HuH-7.5 (cell line): ENCODE data around the gene TMEM59.
"Not testable (repeated sequence)": the region's sequence is repeated elsewhere in the genome, so short reads cannot be mapped to it uniquely, and the experiment has no call there.

Experiments used
- DNase-seq: peaks from one replicate; pipeline ENCODE4 v3.0.0; 2011; ENCODE audit warnings: low spot score

TMEM59 gene

DNA sequence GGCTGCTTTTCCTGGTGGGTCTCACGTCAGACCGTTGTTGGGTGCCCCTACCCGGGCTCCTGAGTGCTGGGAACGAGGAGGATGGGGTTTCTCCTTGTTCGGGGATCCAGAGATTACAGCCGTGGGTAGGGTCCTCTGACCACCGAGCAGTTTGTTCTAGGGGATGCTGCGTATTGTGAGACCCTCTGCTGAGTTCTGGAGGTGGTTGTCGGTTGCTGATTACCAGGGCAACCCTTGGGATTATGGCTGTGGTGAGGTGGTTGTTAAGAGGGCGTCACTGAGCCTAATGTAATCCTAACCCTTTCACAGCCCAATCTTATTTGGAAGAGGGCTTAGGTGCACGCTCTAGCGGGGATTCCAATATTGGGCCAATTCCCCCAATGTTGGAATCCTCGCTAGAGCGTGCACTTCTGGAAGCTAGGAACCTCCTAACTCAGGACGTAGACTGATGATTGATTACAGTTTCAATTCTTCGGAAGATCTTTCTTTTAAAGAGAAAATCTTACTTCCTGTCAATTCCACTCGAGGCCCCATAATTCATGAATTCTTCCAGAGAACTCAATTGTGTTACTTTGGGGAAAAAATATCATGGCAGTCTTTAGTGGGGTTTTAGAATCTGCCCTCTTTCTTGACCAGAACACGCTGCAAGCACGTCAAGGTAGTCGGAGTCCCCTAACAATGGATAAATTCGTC is 887 bp upstream of the TMEM59 start:
- no peak for DNase-seq

DNA sequence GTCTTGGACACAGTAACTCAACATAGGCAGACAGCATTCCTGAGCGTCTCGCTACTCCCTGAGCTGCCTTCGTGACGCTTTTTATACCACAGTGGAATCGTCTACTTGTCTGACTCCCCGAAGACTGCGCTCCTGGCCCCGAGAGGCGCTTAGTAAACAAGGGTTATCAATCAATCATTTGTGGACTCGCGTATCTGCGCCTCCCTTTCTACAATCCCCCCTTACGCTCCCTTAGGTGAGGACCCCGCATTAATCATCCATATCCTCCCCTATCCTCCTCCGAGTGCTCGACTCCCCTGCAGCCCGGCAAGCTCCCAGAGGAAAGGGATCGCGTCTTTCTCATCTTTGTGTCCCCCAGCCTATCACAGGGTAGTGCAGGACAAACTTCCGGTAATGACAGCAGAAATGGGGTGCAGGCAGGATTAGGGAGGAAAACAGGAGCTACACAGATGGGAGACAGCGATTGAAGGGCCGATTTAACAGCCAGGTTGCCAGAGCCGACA is 522 bp downstream of the TMEM59 start:
- no peak for DNase-seq

DNA sequence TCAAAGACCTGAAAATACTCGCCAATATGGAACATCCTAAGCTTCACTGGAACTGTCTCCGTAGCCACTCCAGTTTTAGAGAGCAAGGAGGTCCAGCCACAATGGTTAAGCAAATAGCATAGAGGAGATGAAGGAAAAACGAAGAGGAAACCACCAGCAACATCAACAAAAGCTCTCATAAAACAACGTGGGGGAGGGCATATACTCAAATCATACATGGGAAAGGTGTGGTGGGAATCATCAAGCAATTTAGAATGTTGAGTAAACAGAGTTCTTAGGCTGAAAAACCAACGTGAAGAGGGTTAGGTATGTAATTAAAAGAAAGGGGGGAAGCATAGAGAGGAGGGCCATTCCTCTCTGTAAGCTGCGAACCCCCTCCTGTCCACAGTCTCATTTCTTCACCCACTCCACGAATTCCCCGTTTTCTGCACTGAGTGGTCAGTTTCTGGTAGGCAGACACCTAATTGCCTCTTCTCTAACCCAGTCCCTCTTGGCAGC is 1.0 kb downstream of the TMEM59 start:
- DNase-seq = no peak

DNA sequence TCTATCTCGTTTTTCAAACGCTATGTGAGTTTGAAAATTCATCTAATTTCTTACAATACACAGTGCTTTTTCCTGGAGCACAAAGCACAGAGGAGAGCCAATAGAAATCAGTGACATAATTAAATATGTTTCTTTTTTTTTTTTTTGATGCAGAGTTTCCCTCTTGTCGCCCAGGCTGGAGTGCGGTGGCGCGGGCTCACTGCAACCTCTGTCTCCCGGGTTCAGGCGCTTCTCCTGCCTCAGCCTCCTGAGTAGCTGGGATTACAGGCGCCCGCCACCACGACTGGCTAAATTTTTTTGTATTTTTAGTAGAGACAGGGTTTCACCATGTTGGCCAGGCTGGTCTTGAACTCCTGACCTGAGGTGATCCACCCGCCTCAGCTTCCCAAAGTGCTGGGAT is 2.6 kb downstream of the TMEM59 start:
- DNase-seq = not testable (repeated sequence)

DNA sequence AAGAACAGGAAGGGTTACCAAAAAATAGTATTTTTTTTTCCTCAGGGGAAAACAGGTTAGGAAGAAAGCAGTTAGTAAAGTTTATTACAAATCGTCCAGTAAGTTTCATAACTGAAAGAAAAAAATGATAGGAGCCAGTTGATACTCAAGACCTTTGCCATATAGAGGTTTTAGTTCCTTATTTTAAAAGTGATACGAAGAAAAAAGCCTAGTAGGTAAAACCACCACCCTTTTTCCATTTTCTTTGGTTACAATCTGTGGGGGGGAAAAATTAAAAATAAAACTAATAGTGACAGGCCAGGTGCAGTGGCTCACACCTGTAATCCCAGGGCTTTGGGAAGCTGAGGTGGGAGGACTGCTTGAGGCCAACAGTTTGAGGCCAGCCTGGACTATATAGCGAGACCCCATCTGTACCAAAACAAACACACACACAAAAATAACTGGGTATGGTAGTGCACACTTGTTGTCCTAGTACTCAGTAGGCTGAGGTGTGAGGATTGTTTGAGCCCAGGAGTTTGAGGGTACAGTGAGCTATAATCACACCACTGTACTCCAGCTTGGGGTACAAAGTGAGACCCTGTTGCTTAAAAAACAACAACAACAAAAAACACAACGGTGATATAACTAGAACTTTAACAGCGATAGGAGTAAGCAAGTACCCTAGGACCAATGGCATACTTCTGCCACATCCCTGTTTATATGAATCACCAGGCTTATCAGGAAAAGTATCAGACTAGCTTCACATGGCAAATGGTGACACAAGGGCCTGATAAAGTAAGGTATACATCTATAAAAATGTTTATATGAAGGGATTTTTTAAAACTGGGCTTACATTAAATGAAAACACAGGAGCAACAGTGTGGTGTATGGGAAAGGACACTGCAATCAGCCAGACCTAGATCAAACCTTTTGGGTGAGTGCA is 5.4 kb downstream of the TMEM59 start:
- no peak for DNase-seq

DNA sequence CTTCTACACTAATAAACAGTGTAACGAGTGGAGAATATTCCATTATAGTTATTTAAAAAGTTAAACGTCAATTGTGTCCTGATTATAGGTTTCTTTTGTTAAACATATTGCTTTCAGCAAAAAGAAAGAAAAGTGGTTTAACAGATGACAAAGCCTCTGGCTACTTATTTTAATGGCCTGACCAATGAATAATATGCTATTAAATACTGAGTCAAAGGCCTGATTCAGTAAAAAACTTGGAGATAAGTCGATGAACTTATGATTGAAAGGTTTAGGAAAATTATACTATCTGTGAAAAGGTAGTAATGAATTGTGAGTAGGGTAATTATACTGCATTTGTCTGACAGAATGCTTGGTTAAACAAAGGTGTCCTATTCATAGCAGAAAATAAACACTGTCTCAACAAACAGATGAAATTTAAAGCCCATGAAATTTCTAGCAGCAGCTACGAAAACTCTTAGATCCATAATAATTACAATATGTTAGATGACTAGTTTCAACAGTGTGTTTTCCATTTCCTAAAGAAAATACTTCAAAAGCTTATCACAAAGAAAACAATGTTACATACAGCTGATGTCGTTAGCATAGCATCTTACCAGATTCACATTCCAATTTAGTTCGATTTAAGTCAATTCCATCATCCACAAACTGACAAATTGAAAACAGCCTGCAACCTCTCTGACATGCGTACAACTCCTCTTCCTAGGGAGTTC is 6.2 kb downstream of the TMEM59 start:
- no peak for DNase-seq

DNA sequence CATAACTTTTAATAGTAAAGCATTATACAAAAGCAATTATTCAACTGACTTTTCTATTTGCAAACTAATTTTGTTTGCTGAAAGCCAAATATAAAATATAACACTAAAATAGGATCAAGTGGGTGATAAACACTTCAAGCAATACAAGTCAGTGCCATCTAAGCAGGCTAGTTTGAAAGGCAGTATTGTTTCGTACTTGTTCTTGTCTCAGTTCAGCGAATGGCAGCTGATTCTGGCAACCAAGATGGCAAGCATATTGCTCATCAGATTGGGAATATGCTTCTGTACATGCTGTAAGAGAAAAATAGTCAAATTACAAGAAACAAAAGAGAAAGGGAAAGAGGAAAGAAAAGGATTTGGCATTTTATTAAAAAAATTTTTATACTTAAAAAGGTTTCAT is 7.5 kb downstream of the TMEM59 start:
- no peak for DNase-seq

DNA sequence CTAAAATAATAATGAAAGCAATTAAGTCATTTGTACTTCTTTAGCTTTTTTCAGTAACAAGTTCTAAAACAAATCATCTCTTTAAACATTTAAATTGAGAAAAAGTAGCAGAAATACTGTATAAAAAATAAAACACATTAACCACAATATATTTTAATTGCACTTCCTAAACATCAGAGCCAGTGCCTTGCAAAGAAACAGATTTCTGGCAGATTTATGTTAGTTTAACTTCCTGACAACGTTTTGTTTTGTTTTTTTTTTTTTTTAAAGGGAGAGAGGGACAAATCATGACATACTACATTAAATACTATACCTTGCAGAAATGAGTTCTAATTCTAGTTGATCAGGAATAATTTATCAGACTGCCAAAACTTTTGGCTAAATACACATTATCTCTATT is 11.2 kb downstream of the TMEM59 start:
- DNase-seq = no peak

DNA sequence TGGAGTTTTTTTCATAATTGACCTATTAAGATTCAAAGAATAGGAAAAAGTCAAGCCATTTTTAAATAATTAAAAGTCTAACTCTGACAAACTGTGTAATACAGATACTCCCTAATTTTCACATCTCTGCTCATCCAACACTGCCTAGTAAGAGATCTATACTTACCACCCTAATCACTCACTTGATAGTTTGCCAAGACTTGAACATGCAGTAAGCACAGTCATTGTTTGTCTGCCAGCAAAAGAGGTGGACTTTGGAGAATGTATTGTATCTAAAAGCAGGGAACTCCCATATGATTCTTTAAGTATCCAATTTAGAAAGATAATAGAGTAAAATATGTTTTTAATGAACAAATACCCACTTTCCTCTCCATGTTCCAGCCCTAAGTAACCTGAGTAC is 15.5 kb downstream of the TMEM59 start:
- no peak for DNase-seq

DNA sequence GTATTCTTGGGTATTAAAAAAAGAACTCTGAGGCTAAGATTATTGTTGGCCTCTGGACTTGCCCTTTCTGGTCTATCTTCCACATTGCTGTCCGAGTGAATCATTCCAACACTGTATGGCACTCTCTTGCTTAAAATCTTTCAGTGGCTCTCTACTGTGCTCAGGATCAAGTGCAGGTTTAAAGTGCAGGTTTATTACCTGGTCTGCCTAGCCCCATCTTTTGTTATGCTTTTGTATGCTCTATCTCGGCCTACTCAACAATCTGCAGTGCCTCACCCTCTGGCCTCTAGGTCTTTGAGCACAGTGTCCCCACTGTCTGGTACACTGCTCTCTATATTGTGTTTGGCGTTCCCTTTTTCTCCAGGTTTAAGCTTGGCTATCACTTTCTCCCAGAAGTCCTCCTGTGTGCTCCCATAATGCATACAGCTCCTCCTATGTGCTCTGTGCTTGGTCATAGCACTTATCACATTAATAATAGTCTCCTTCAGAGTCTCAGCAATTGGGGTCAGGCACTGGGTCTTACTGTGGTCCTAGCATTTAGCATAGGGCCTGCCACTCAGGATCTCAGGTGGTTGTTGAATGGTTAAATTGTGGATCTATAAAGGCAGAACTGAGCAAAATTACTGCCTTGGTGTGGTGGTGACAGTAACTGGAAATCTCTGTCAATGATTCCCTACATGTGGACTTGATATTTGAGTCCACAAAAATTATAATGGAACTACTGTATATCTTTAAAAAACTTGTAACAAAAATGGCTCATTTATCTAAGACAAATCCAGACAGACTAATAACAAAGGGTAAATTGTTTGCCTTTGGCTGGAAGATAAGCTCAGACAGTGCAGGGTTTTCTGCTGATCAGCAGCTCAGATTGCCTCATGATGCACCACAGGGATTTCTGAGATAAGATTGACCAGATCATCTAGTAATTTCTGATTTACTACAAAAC is 24.4 kb downstream of the TMEM59 start:
- no peak for DNase-seq

DNA sequence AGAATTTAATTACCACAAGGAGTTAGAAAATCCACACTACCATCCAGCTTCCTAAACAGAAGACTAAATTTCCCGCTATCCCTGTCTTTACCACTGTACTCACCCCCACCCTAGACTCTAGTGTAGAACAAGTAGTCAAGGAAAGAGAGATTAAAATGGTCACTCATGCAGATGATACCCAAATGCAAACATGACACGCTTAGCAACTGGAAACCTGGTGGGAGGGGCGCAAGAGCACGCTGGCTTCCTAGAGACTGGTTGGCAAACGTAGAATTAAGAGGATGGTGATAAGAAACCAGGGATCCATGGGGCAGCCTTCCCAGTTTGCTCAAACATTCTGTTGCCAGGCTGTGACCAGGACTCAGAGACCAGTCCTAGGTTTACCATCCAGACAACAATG is 25.2 kb downstream of the TMEM59 start:
- no peak for DNase-seq

DNA sequence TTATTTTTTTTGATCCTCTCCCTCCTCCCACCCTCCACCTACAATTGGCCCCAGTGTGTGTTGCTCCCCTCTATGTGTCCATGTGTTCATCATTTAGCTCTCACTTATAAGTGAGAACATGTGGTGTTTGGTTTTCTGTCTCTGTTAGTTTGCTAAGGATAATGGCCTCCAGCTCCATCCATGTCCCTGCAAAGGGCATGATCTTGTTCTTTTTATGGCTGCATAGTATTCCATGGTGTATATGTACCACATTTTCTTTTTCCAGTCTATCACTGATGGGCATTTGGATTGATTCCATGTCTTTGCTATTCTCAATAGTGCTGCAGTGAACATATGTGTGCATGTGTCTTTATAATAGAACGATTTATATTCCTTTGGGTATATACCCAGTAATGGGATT is 28.2 kb downstream of the TMEM59 start:
- DNase-seq = not testable (repeated sequence)

DNA sequence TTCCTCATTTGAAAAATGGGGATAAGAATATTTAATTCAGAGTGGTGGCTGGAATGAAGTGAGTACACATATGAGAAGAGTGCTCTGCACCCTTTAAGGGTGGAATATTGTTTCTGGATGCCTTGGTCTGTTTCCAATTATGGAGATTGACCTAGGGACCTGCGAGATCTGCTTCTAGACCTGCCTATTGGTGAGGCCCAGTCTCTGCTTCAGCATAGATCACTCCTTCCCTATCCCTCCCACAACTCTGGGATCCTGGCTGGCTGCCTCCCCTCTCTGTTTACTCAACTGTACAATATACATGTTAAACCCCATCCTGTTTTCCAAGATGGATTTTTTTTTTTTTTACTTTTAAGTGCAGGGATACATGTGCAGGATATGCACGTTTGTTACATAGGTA is 28.6 kb downstream of the TMEM59 start:
- DNase-seq = no peak

DNA sequence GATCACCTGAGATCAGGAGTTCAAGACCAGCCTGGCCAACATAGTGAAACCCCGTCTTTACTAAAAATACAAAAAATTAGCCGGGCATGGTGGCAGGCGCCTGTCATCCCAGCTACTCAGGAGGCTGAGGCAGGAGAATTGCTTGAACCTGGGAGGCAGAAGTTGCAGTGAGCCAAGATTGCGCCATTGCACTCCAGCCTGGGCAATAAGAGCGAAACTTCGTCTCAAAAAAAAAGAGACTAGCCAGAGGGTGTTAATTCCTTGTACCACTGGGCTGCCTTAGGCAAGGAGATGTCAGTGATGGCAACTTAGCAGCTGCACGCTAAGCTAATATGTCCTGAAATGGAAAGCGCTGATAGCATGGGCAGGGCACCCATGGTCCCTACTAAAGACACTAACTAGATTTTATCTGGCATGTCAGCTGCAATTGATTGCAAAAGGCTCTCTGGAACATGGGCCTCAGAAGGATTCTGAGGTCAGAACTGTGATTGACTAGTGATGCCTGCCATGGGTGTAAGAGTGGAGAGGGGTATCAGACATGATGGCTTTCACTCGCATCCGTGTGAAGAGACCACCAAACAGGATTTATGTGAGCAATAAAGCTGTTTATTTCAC is 33.3 kb downstream of the TMEM59 start:
- DNase-seq = not testable (repeated sequence)

DNA sequence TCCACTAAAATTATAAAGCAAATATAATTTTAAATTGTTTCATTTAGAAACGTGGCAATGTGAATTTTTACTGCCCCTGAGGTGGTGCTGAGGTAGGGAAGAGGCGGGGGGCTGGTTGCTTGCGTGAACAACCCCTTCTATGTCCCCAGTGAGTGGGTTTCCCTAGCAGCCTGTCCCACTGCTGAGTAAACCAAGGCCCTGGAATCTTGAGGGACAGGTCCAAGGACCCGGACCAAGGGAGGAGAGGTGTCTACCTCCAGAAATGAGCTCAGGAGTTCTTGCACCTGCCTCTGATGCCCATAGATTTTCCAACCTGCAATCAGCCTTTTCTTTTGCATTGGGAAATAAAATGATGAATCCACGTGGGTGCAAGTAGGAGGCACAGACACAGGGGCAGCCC is 34.4 kb downstream of the TMEM59 start:
- DNase-seq = no peak

DNA sequence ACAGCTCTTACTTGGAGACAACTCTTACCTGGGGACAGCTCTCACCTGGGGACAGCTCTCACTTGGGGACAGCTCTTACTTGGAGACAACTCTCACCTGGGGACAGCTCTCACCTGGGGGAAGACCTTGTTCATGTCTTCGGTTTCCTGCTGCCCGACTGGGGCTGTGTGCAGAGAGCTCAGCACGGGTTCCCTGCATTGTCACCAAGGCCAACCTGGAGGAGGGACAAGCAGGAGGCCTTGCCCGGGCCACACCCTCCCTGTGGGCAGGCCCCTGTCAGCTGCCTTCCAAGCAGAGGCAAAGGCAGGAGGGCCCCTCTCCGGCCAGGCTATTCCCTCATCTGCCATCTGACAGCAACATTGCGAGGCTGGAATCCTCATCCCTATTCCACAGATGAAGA is 35.0 kb downstream of the TMEM59 start, which contains the start of gene LDLRAD1:
TSS of gene LDLRAD1 (minus strand) at position 208 of the 400 bp plus-strand sequence. CDS start at position 134, 74 bp downstream.
- DNase-seq = no peak

DNA sequence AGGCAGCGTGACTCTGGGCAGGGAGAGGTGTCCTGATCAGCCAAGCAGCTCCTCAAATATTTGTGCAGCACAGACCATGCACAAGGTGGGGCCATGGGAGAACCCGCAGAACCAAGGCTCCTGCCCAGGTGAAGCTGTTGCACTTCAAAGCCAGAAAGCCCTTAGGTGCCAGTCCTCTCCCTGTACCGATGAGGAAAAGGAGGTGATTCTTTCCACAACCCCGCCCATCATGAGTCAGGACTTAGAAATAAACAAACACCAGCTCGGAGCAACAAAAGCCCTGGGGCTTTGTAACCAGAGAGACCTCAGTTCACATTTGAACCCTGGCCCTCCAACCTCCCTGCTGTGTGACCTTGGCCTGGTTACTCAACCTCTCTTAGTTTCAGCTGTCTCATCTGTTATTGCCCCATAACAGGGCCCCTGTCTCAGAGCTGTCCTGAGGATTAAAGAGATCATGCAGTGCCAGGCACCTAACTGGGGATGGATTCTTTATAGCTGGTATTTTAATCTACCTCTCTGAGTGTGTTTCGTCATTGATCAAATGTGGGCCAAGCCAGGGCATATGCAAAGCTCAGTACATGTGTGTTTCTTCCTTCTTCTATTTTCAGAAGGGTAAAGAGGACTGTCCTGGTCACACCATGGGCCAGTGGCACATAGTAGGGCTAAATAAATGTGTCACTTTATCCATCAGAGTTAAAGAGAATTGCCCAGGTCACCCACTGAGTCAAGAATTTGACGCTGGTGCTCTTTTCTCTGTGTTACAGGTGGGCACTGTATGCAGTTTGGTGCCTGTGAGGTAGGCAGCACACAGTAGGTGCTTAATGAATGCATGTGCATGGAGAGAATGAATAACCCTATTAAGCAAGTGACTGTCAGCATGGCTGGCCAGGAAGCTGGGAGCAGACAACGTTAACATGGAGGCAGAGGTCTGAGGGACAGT is 36.4 kb downstream of the TMEM59 start:
- peak; percentile 87 for DNase-seq

DNA sequence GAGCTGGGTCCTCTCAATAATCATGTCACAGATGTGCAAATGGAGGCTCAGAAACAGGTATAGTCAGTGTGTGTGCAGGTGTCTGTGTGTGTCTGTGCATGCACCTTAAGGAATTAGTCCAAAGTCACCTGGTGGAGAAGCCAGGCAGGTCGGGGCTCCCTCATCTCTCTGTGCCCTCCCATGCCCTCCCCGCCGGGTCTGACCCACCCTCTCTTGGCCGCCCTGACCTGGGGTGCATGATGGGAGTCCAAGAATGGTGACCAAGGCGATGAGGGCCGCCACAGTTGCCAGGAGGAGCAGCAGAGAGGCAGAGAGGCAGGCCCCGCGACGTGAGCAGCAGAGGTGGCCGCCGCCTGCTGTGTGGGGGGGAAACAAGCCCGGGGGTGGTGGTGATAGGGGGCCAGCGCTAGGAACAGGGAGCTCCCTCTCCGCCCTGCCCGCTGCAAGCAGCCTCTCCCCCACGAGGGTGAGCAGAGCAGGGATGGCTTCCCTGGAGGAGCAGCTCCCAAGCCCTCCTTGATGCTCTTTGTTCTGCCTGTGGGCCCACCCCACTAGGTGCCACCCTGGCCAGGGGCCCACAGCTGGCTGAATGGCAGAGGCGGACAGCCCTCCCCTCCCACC is 38.9 kb downstream of the TMEM59 start:
- DNase-seq = no peak

DNA sequence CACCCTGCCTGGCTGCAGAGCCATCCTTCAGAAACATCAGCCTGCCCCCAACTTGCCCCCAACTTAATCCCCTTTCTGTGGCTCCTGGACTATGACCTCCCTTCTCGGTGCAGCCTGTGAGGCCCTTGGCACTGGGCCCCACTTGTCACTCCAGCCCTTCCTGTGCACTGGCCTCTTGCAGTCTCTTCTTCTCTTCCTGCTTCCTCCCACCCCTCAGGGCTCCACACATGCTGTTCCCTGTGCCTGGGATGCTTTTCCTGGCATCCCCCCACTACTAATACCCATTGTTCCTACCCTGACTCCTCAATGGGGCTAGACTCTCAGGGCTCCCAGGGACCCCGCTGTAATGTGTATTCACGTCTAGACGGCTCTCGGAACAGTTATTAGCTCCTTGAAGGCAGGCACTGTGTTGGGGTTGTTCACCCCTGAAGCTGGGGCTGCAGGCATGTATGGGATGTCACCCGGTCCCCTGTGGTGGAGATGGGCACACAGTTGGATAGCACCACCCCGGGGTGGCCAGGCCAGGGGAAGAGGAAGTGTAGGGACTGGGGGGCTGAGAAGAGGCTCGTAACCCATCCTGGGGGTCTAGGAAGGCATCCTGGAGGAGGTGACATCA is 39.5 kb downstream of the TMEM59 start:
- DNase-seq = no peak
